Pancreas (tissue), 10 donors: ENCODE results near the gene SEPTIN1. TPM values are rescaled to one million over a fixed set of nuclear protein-coding genes. Genes with fewer than 3 reads are reported as not detected.
"Not testable (repeated sequence)": the region's sequence is repeated elsewhere in the genome, so short reads cannot be mapped to it uniquely, and the experiment has no call there.

Source experiments
- ATAC-seq, 4 donors: fragments of 200-7000 bp; cut with Tn5 transposase; one replicate each; pipeline versions ENCODE4 v1.8.0 to v1.9.1; 2020; ENCODE audit warnings: mild to moderate bottlenecking in 4 of 4, moderate library complexity in 4 of 4
- DNase-seq, 6 donors: peaks; one replicate each; pipeline ENCODE4 v3.0.0-alpha.2; 2020
- FAIRE-seq: peaks from 2 replicates; lab custom pipeline; 2012; peaks lifted over from hg19 to GRCh38; lab: Jason Lieb, UNC
- H3K27ac ChIP-seq, 4 donors: fragments of 200-600 bp; sonication (generic); 1 replicate in 3 of 4; 2 replicates in 1 of 4; pipeline versions ENCODE4 v1.5.0 to v1.8.0; 2020
- H3K27me3 ChIP-seq, 4 donors: fragments of 200-600 bp; one replicate each; pipeline ENCODE4 v1.8.0; 2021
- H3K36me3 ChIP-seq, 3 donors: fragments of 200-600 bp; sonication (generic) in 1 of 3; one replicate each; pipeline versions ENCODE4 v1.5.0 to v1.8.0; 2020 to 2021
- H3K4me1 ChIP-seq, 3 donors: fragments of 200-600 bp; one replicate each; pipeline ENCODE4 v1.8.0; 2021
- H3K4me3 ChIP-seq, 4 donors: fragments of 200-600 bp; sonication (generic) in 2 of 4; one replicate each; pipeline versions ENCODE4 v1.5.0 to v1.8.0; 2020 to 2021
- H3K9me3 ChIP-seq, 4 donors: fragments of 200-600 bp; one replicate each; pipeline ENCODE4 v1.8.0; 2021
- WGBS, 2 donors: extraction: QIAGEN DNeasy Blood & Tissue Kit; methylation state at CpG; one replicate each; pipeline ENCODE4 v1.1.7; 2013; 5-methylcytosine and 5-hydroxymethylcytosine counted together
- intact Hi-C, 3 donors: fragments of 100-400 bp; cut with DNase I; formaldehyde crosslinking; loops; one replicate each; pipeline versions ENCODE4 v1.11.1 to v1.14.2; 2022
- polyA plus RNA-seq, 2 donors: library from polyadenylated mRNA; stranded (reverse); fragments of 200-250 nt; gene quantifications; one replicate each; pipeline ENCODE4 v1.2.3, GENCODE V29; 2013
- total RNA-seq, 6 donors: library from RNA; stranded (reverse); fragmentation: NEBNext Ultra II Directional in 4 of 6; extraction: Animal tissue kit (Norgen Biotek cat#: 25700) in 4 of 6; gene quantifications; one replicate each; pipeline versions ENCODE4 v1.2.1 to v1.2.4, GENCODE V29; 2021 to 2023
- TF ChIP-seq, protein P1 (sequence below), 4 donors: fragments of 200-600 bp; sonication (generic) in 3 of 4; IDR thresholded peaks; one replicate each; pipeline versions ENCODE4 v1.5.0 to v1.8.0; 2021; ENCODE audit warnings: antibody characterized with exemption in 4 of 4
- donor health status: healthy with polysubstance abuse.
- donor health status: DM: no; HTN: no; CAD: no; lungs with moderate emphysema.
- donor health status: DM: no; HTN: no; CAD: no.
- donor health status: control.
- donor health status: control.
- donor health status: Bipolar disorder and iron deficiency.
- donor health status: DM: yes; HTN: yes; CAD: no.
- donor health status: DM: no; HTN: no; CAD: no.
- donor health status: DM: no; HTN: no; CAD: no.
- donor health status: DM: yes; HTN: yes; CAD: no.

Gene SEPTIN1
- total and polyA plus RNA-seq, 8 donors = 0.63 to 3.3 (median 1.5) TPM

DNA sequence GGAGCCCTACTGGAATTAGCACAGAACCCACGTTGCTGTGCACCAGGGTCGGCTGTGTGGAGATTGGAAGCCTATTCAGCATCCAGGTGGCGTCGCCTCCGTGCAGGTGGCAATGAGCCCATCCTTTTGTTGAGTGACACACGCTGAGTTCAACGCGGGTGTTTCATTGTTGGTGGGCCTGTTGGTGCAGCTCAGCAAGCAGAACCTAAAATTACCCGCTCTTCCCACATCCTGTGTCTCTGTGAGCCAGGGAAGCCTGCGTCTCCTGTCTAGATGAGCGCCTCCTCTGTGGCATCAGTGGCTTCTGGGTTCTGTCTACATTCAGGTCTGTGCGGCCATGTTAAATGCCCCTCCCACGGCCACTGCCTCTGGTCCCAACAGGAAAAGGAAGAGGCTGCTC lies 41.7 kb downstream of the SEPTIN1 start:
- Histone ChIP-seq H3K4me1 (peaks cover 0 to 4% (median 0%) of the 10 kb centered on the region in 3 donors), H3K27me3 (no peaks in the 10 kb centered on the region), H3K27ac (no peak overlapping the region), H3K36me3 (no peaks in the 10 kb centered on the region), H3K9me3 (no peaks in the 10 kb centered on the region), H3K4me3 (no peak overlapping the region)
- intact Hi-C loops = no loop called here
- 85 to 87% methylated on average over 13 of the region's 13 CpGs for WGBS, 2 donors
- FAIRE-seq (no peak), ATAC-seq (no peak), DNase-seq (no peak)
- TF ChIP-seq, protein P1, sequence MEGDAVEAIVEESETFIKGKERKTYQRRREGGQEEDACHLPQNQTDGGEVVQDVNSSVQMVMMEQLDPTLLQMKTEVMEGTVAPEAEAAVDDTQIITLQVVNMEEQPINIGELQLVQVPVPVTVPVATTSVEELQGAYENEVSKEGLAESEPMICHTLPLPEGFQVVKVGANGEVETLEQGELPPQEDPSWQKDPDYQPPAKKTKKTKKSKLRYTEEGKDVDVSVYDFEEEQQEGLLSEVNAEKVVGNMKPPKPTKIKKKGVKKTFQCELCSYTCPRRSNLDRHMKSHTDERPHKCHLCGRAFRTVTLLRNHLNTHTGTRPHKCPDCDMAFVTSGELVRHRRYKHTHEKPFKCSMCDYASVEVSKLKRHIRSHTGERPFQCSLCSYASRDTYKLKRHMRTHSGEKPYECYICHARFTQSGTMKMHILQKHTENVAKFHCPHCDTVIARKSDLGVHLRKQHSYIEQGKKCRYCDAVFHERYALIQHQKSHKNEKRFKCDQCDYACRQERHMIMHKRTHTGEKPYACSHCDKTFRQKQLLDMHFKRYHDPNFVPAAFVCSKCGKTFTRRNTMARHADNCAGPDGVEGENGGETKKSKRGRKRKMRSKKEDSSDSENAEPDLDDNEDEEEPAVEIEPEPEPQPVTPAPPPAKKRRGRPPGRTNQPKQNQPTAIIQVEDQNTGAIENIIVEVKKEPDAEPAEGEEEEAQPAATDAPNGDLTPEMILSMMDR (IDR thresholded peaks at IDR 0.05) = no peak

DNA sequence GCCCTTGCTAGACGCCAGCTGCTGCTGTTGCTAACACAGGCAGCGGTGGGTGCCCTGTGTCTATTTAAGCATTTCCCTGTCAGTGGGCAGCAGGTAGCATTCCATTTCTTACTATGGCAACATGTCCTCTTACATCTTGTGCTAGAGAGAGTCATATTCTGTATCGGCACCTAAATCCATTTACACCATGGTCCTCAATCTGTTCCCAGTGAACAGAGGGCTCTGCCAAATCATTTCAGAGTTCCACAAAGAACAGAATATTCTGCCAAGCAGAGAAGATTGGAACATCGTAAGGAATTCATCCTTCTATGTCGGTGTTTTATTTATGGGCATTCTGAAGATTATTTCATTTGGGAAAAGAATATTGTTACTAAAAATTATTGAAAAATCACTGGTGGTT lies 43.6 kb downstream of the SEPTIN1 start:
- H3K27ac ChIP-seq, H3K36me3 ChIP-seq, DNase-seq, H3K4me1 ChIP-seq, intact Hi-C loops, FAIRE-seq, H3K4me3 ChIP-seq, ATAC-seq, H3K27me3 ChIP-seq, H3K9me3 ChIP-seq: not testable (repeated sequence)
- 82 to 86% methylated on average over 4 of the region's 5 CpGs for WGBS, 2 donors

DNA sequence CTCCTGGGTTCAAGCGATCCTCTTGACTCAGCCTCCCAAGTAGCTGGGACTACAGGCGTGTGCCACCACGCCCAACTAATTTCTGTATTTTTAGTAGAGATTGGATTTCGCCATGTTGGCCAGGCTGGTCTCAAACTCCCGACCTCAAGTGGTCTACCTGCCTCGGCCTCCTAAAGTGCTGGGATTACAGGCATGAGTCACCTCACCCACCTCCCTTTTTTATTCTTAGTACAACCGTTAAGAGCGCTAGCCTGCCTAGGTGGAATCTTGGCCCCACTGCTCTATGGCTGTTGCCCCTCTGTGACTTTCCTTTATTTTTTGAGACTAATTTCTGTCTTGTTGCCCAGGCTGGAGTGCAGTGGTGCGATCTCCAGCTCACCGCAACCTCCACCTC lies 44.4 kb downstream of the SEPTIN1 start:
- intact Hi-C loops, H3K27ac ChIP-seq, H3K27me3 ChIP-seq, H3K4me1 ChIP-seq, H3K9me3 ChIP-seq, H3K4me3 ChIP-seq, FAIRE-seq, ATAC-seq, DNase-seq, H3K36me3 ChIP-seq: not testable (repeated sequence)
- WGBS, 2 donors = 90 to 91% methylated on average over 10 of the region's 10 CpGs

DNA sequence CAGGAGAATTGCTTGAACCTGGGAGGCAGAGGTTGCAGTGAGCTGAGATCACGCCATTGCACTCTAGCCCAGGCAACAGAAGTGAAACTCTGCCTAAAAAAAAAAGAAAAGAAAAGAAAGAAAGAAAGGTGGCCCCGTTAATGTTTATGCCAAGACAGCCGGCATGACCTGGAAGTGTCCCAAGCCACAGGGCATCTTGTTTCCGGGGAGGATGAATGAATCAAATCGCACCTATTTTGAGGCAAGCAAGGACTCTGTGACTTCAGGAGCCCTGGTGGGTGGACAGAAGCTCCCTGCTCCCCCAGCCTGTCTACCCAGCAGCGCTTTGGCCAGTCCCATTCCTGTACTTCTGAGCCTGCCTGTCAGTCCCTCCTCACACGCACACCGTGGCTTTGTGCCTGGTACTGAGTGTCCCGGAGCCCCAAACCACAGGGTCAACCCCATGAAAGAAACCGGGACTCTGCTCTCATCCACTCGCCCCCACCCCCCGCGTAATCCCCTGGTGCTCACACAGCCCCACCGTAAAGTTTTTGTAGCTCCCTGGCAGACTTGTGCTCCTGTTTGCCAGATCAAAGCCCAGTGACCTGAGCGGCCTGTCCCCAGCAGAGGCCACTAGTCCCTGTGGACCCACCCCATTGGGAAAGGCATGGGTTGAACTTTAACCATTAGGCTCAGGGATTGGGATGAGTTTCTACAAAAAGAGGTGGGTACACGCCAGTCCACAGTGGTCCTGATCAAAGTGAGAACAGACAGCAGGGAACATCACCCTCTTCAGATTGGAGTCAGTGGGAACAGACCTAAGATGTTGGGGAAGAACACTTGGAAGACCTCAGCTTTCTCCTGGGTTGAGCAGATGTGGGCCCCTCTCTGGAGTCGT lies 46.5 kb downstream of the SEPTIN1 start:
- no peaks in the 10 kb centered on the region for H3K27me3 ChIP-seq
- peak overlapping the region in 3 of 4 donors; percentile 88 to 91 (median 91) for H3K27ac ChIP-seq
- H3K36me3 ChIP-seq = no peaks in the 10 kb centered on the region
- intact Hi-C loops = no loop called here
- TF ChIP-seq, protein P1 (IDR thresholded peaks at IDR 0.05) = no peak
- H3K9me3 ChIP-seq = no peaks in the 10 kb centered on the region
- H3K4me3 ChIP-seq = peak overlapping the region; percentile 8 to 67 (median 56)
- H3K4me1 ChIP-seq = peaks cover 0 to 5% (median 0%) of the 10 kb centered on the region in 3 donors
- DNase-seq = peak in 3 of 6 donors; percentile 22 to 55 (median 39)
- ATAC-seq = peak; percentile 1 to 14 (median 9)
- no peak for FAIRE-seq
- 37 to 38% methylated on average over 17 of the region's 17 CpGs for WGBS, 2 donors

DNA sequence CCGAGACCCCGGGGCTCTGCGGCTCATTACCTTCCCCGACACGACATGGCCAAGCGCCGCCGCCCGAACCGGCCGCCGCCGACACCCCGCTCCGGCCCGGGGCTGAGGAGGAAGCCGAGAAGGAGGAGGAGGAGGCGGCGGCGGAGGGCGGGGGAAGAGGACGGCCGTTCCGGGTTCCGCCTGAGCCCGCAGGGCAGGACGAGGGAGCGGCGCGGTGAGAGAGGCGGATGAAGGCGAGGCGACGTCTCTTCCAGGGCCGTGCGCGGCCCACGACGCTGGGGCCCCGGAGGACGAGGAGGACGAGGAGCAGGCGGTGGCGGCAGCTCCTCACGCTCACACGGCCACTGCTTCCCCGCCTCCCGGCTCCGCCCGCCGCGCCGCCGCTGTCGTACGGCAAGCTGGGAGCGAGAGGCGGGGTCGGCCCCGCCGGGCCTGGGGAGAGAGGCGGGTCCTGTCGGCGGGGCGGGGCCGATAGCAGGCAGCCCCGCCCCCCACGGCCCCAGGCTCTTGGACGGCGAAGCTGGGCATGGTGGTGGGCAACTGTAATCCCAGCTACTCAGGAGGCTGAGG lies 47.2 kb downstream of the SEPTIN1 start:
- Histone ChIP-seq H3K27ac (peak overlapping the region; percentile 86 to 91 (median 90)), H3K4me3 (peak overlapping the region; percentile 48 to 67 (median 56))
- DNase-seq (peak; percentile 80 to 94 (median 88)), ATAC-seq (peak; percentile 89 to 97 (median 93))
- FAIRE-seq, H3K9me3 ChIP-seq, H3K27me3 ChIP-seq, H3K4me1 ChIP-seq, H3K36me3 ChIP-seq, intact Hi-C loops: not testable (repeated sequence)
- 0% methylated on average over 41 to 70 of the region's 70 CpGs for WGBS, 2 donors

DNA sequence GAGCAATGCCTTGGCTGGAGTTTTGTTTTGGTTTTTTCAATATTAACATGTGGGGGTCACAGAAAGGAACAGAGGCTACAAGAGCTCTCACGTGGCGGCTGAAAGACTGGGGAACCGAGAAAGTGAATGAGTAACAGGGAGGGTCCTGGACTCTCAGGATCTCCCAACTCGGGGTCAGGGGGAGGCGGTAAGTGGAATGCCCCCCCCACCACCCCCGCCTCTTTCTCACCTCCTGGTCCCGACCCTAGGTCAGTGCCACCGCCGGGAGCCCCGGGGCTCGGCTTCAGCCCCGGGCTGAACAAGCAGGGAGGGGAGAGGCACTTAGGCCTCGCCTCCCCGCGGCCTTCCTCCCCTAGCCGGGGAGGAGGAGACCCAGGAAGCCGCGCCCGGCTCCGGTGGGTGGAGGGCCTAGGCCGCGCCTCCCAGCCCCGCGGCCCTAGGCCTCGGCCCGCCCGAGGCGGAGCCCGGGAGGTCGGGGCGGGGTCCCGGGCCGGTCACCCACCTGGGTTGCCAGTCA lies 47.8 kb downstream of the SEPTIN1 start:
- H3K4me1 ChIP-seq, H3K27me3 ChIP-seq, FAIRE-seq, H3K9me3 ChIP-seq, intact Hi-C loops, H3K36me3 ChIP-seq: not testable (repeated sequence)
- DNase-seq (peak; percentile 82 to 95 (median 88)), ATAC-seq (peak; percentile 94 to 97 (median 94))
- Histone ChIP-seq H3K4me3 (peak overlapping the region; percentile 48 to 67 (median 56)), H3K27ac (peak overlapping the region; percentile 86 to 91 (median 90))
- WGBS, 2 donors = 0% methylated on average over 4 to 25 of the region's 33 CpGs

Other genes with a start within 250 kb of the SEPTIN1 start
- 10 to 100 TPM in 3 of 6 donors, 1 to 10 TPM in 3; 2.1 to 26.4 (median 9.7) TPM for gene CORO1A, start 199.0 kb downstream of the SEPTIN1 start, total RNA-seq
- 10 to 100 TPM; 12.2 to 14.9 TPM for gene CORO1A, start 199.0 kb downstream of the SEPTIN1 start, polyA plus RNA-seq
- gene BOLA2B, start 188.9 kb downstream of the SEPTIN1 start, total RNA-seq = 10 to 100 TPM; 17.3 to 39.1 (median 30.6) TPM
- 100 to 1,000 TPM in 1 of 2 donors, 10 to 100 TPM in 1; 77.2 to 138 TPM for gene BOLA2B, start 188.9 kb downstream of the SEPTIN1 start, polyA plus RNA-seq
- gene SLX1A, start 188.7 kb downstream of the SEPTIN1 start, total RNA-seq = 10 to 100 TPM in 4 of 6 donors, 1 to 10 TPM in 2; 9.0 to 25.0 (median 14.0) TPM
- 10 to 100 TPM; 61.8 to 63.8 TPM for gene SLX1A, start 188.7 kb downstream of the SEPTIN1 start, polyA plus RNA-seq
- 10 to 100 TPM in 1 of 6 donors, 1 to 10 TPM in 5; 1.0 to 14.7 (median 4.8) TPM for gene SULT1A3, start 183.3 kb downstream of the SEPTIN1 start, total RNA-seq
- 100 to 1,000 TPM in 1 of 2 donors, 10 to 100 TPM in 1; 64.5 to 106 TPM for gene SULT1A3, start 183.3 kb downstream of the SEPTIN1 start, polyA plus RNA-seq
- 10 to 100 TPM in 1 of 6 donors, 1 to 10 TPM in 4, under 1 TPM in 1; 0.70 to 14.4 (median 5.3) TPM for gene NPIPB13, start 134.1 kb downstream of the SEPTIN1 start, total RNA-seq
- 1 to 10 TPM; 6.9 to 10.0 TPM for gene NPIPB13, start 134.1 kb downstream of the SEPTIN1 start, polyA plus RNA-seq
- 10 to 100 TPM; 24.8 to 36.5 (median 29.6) TPM for gene CD2BP2, start 27.3 kb downstream of the SEPTIN1 start, total RNA-seq
- 10 to 100 TPM; 29.2 to 34.5 TPM for gene CD2BP2, start 27.3 kb downstream of the SEPTIN1 start, polyA plus RNA-seq
- 10 to 100 TPM; 14.5 to 23.3 (median 15.2) TPM for gene TBC1D10B, start 12.1 kb downstream of the SEPTIN1 start, total RNA-seq
- gene TBC1D10B, start 12.1 kb downstream of the SEPTIN1 start, polyA plus RNA-seq = 10 to 100 TPM; 26.9 to 28.2 TPM
- gene MYL11, start 7.8 kb downstream of the SEPTIN1 start, total RNA-seq = under 1 TPM in 3 of 6 donors, not detected in 3; 0.24 to 0.84 (median 0.38) TPM
- under 1 TPM; 0.30 to 0.31 TPM for gene MYL11, start 7.8 kb downstream of the SEPTIN1 start, polyA plus RNA-seq
- 1 to 10 TPM; 4.0 to 6.5 (median 4.6) TPM for gene ZNF48, start 12.9 kb upstream of the SEPTIN1 start, total RNA-seq
- gene ZNF48, start 12.9 kb upstream of the SEPTIN1 start, polyA plus RNA-seq = 1 to 10 TPM; 3.1 to 5.0 TPM
- gene ZNF771, start 25.0 kb upstream of the SEPTIN1 start, total RNA-seq = 1 to 10 TPM; 1.5 to 5.0 (median 3.1) TPM
- 1 to 10 TPM; 3.0 to 3.8 TPM for gene ZNF771, start 25.0 kb upstream of the SEPTIN1 start, polyA plus RNA-seq
- gene DCTPP1, start 47.5 kb upstream of the SEPTIN1 start, total RNA-seq = 10 to 100 TPM; 12.2 to 20.7 (median 16.6) TPM
- 10 to 100 TPM; 12.2 to 16.9 TPM for gene DCTPP1, start 47.5 kb upstream of the SEPTIN1 start, polyA plus RNA-seq
- 10 to 100 TPM; 17.5 to 35.4 (median 25.4) TPM for gene SEPHS2, start 63.3 kb upstream of the SEPTIN1 start, total RNA-seq
- 10 to 100 TPM; 14.8 to 30.3 TPM for gene SEPHS2, start 63.3 kb upstream of the SEPTIN1 start, polyA plus RNA-seq
- gene ITGAL, start 90.2 kb upstream of the SEPTIN1 start, total RNA-seq = 1 to 10 TPM; 1.1 to 9.1 (median 3.1) TPM
- gene ITGAL, start 90.2 kb upstream of the SEPTIN1 start, polyA plus RNA-seq = 1 to 10 TPM in 1 of 2 donors, under 1 TPM in 1; 0.54 to 1.0 TPM
- gene ZNF768, start 144.0 kb upstream of the SEPTIN1 start, total RNA-seq = 10 to 100 TPM; 11.7 to 21.3 (median 13.5) TPM
- gene ZNF768, start 144.0 kb upstream of the SEPTIN1 start, polyA plus RNA-seq = 10 to 100 TPM; 26.7 to 31.4 TPM
- gene ZNF747, start 152.3 kb upstream of the SEPTIN1 start, total RNA-seq = 1 to 10 TPM; 2.7 to 6.0 (median 4.5) TPM
- gene ZNF747, start 152.3 kb upstream of the SEPTIN1 start, polyA plus RNA-seq = 1 to 10 TPM; 5.5 to 6.9 TPM
- gene ZNF764, start 175.8 kb upstream of the SEPTIN1 start, total RNA-seq = 1 to 10 TPM; 3.1 to 5.6 (median 4.0) TPM
- 1 to 10 TPM; 4.8 to 5.4 TPM for gene ZNF764, start 175.8 kb upstream of the SEPTIN1 start, polyA plus RNA-seq
- gene ZNF688, start 189.2 kb upstream of the SEPTIN1 start, total RNA-seq = 10 to 100 TPM in 2 of 6 donors, 1 to 10 TPM in 4; 7.6 to 11.3 (median 9.6) TPM
- 10 to 100 TPM; 24.3 to 26.4 TPM for gene ZNF688, start 189.2 kb upstream of the SEPTIN1 start, polyA plus RNA-seq
- 10 to 100 TPM in 1 of 6 donors, 1 to 10 TPM in 5; 7.1 to 12.1 (median 8.1) TPM for gene ZNF785, start 203.1 kb upstream of the SEPTIN1 start, total RNA-seq
- 1 to 10 TPM; 6.3 to 8.4 TPM for gene ZNF785, start 203.1 kb upstream of the SEPTIN1 start, polyA plus RNA-seq
- 1 to 10 TPM; 4.2 to 6.1 (median 5.4) TPM for gene ZNF689, start 227.8 kb upstream of the SEPTIN1 start, total RNA-seq
- 1 to 10 TPM; 2.9 to 4.4 TPM for gene ZNF689, start 227.8 kb upstream of the SEPTIN1 start, polyA plus RNA-seq